Effector memory CD4-positive, alpha-beta T cell (primary cell): Measurements from ENCODE around the gene PDE9A.

ENCODE experiments used
- DNase-seq, 3 donors: peaks; one replicate each; pipeline ENCODE4 v3.0.0-alpha.2; 2020
- H3K27ac ChIP-seq: 2 replicates; pipeline ENCODE4 v1.7.0; 2013; ENCODE audit warnings: mild to moderate bottlenecking, low read length, moderate library complexity; ENCODE audit not compliant: insufficient read depth, poor library complexity, severe bottlenecking
- H3K27me3 ChIP-seq: replicated peaks from 2 replicates; pipeline ENCODE4 v1.7.0; 2013; ENCODE audit warnings: mild to moderate bottlenecking, low read length; ENCODE audit not compliant: insufficient read depth, control insufficient read depth, poor library complexity, severe bottlenecking
- H3K36me3 ChIP-seq: 2 replicates; pipeline ENCODE4 v1.7.0; 2013; ENCODE audit warnings: mild to moderate bottlenecking, low read length, moderate library complexity; ENCODE audit not compliant: control insufficient read depth, insufficient read depth
- H3K4me1 ChIP-seq: 2 replicates; pipeline ENCODE4 v1.7.0; 2013; ENCODE audit warnings: low read length, mild to moderate bottlenecking; ENCODE audit not compliant: control insufficient read depth, insufficient read depth, poor library complexity, severe bottlenecking
- H3K4me3 ChIP-seq: 2 replicates; pipeline ENCODE4 v1.7.0; 2013; ENCODE audit warnings: low read length, low read depth, mild to moderate bottlenecking; ENCODE audit not compliant: insufficient read depth, poor library complexity, severe bottlenecking
- H3K9me3 ChIP-seq: 2 replicates; pipeline ENCODE4 v1.7.0; 2013; ENCODE audit warnings: mild to moderate bottlenecking, low read length, moderate library complexity; ENCODE audit not compliant: control insufficient read depth

PDE9A gene

GRCh38 chr21:42757826-42758655 lies 104.6 kb downstream of the PDE9A start:
- no peaks in the 10 kb centered on the region for H3K36me3 ChIP-seq
- H3K4me3 ChIP-seq: no peak overlapping the region
- H3K27ac ChIP-seq: no peak overlapping the region
- H3K27me3 ChIP-seq: no peaks in the 10 kb centered on the region
- H3K9me3 ChIP-seq: no peaks in the 10 kb centered on the region
- H3K4me1 ChIP-seq: no peaks in the 10 kb centered on the region
- no peak for DNase-seq

GRCh38 chr21:42758721-42759593 lies 105.5 kb downstream of the PDE9A start:
- no peak for DNase-seq
- Histone ChIP-seq H3K4me3 (no peak overlapping the region), H3K27ac (no peak overlapping the region)

GRCh38 chr21:42759594-42759927 lies 106.1 kb downstream of the PDE9A start:
- H3K9me3 ChIP-seq: no peaks in the 10 kb centered on the region
- no peaks in the 10 kb centered on the region for H3K27me3 ChIP-seq
- no peaks in the 10 kb centered on the region for H3K4me1 ChIP-seq

More at GRCh38 chr21:42758721-42759593, 105.5 kb downstream of the PDE9A start:
- Histone ChIP-seq H3K4me1 (no peaks in the 10 kb centered on the region), H3K27me3 (no peaks in the 10 kb centered on the region), H3K9me3 (no peaks in the 10 kb centered on the region), H3K36me3 (no peaks in the 10 kb centered on the region)

GRCh38 chr21:42760361-42760950 lies 107.0 kb downstream of the PDE9A start:
- H3K27me3 ChIP-seq: no peaks in the 10 kb centered on the region
- no peak for DNase-seq
- H3K27ac ChIP-seq: no peak overlapping the region
- no peak overlapping the region for H3K4me3 ChIP-seq
- H3K9me3 ChIP-seq: no peaks in the 10 kb centered on the region
- H3K4me1 ChIP-seq: no peaks in the 10 kb centered on the region
- H3K36me3 ChIP-seq: no peaks in the 10 kb centered on the region

More at GRCh38 chr21:42759594-42759927, 106.1 kb downstream of the PDE9A start:
- Histone ChIP-seq H3K36me3 (no peaks in the 10 kb centered on the region), H3K4me3 (no peak overlapping the region), H3K27ac (no peak overlapping the region)
- no peak for DNase-seq

GRCh38 chr21:42760951-42761751 lies 107.7 kb downstream of the PDE9A start:
- Histone ChIP-seq H3K27ac (no peak overlapping the region), H3K36me3 (no peaks in the 10 kb centered on the region), H3K4me3 (no peak overlapping the region), H3K27me3 (no peaks in the 10 kb centered on the region), H3K4me1 (no peaks in the 10 kb centered on the region), H3K9me3 (no peaks in the 10 kb centered on the region)
- DNase-seq: no peak

GRCh38 chr21:42761776-42762335 lies 108.4 kb downstream of the PDE9A start:
- Histone ChIP-seq H3K4me3 (no peak overlapping the region), H3K36me3 (no peaks in the 10 kb centered on the region), H3K4me1 (no peaks in the 10 kb centered on the region), H3K27me3 (no peaks in the 10 kb centered on the region), H3K9me3 (no peaks in the 10 kb centered on the region), H3K27ac (no peak overlapping the region)
- no peak for DNase-seq

- no peaks in the 10 kb centered on the region for H3K4me1 ChIP-seq
- no peaks in the 10 kb centered on the region for H3K27me3 ChIP-seq
- DNase-seq: no peak
- no peaks in the 10 kb centered on the region for H3K36me3 ChIP-seq
- H3K9me3 ChIP-seq: no peaks in the 10 kb centered on the region
- H3K4me3 ChIP-seq: no peak overlapping the region
- no peak overlapping the region for H3K27ac ChIP-seq
Observed at GRCh38 chr21:42763581-42764442, 110.4 kb downstream of the PDE9A start.

- H3K27ac ChIP-seq: no peak overlapping the region
- no peak overlapping the region for H3K4me3 ChIP-seq
- DNase-seq: no peak
- H3K36me3 ChIP-seq: no peaks in the 10 kb centered on the region
- no peaks in the 10 kb centered on the region for H3K27me3 ChIP-seq
- no peaks in the 10 kb centered on the region for H3K4me1 ChIP-seq
- no peaks in the 10 kb centered on the region for H3K9me3 ChIP-seq
Observed at GRCh38 chr21:42764443-42764760, 111.0 kb downstream of the PDE9A start.

GRCh38 chr21:42764883-42765282 lies 111.5 kb downstream of the PDE9A start:
- Histone ChIP-seq H3K27ac (no peak overlapping the region), H3K27me3 (no peaks in the 10 kb centered on the region), H3K36me3 (no peaks in the 10 kb centered on the region), H3K4me3 (no peak overlapping the region), H3K9me3 (no peaks in the 10 kb centered on the region), H3K4me1 (no peaks in the 10 kb centered on the region)
- DNase-seq: no peak
